GM10266 (cell line): ENCODE measurements around the gene GPR146.

ENCODE experiments used
- DNase-seq: peaks from one replicate; pipeline ENCODE4 v3.0.0; 2012; ENCODE audit errors: extremely low spot score
- CTCF ChIP-seq: IDR thresholded peaks from 2 replicates; pipeline ENCODE4 v1.5.1; 2012; ENCODE audit warnings: mild to moderate bottlenecking, low read depth; ENCODE audit not compliant: control insufficient read depth, insufficient read depth; ENCODE audit errors: missing control alignments

GPR146 gene

GRCh38 chr7:1040790-1041189 lies 3.6 kb upstream of the GPR146 start:
- no peak for DNase-seq

GRCh38 chr7:1041551-1042491 lies 2.5 kb upstream of the GPR146 start:
- DNase-seq = no peak
- TF ChIP-seq CTCF = no peak

More at GRCh38 chr7:1040790-1041189, 3.6 kb upstream of the GPR146 start:
- TF ChIP-seq CTCF = no peak

GRCh38 chr7:1042492-1042833 lies 1.9 kb upstream of the GPR146 start:
- TF ChIP-seq CTCF = no peak
- DNase-seq = no peak

- no peak for TF ChIP-seq CTCF
- DNase-seq = no peak
Measured at GRCh38 chr7:1043552-1044188, 676 bp upstream of the GPR146 start.

- DNase-seq = no peak
- no peak for TF ChIP-seq CTCF
Measured at GRCh38 chr7:1045069-1046063, 1.0 kb downstream of the GPR146 start.

- no peak for TF ChIP-seq CTCF
- DNase-seq = no peak
Measured at GRCh38 chr7:1046722-1047679, 2.7 kb downstream of the GPR146 start.
